ENCODE results near the gene CLCNKA. TPM values are rescaled to one million over a fixed set of nuclear protein-coding genes. Genes with fewer than 3 reads are reported as not detected.

CLCNKA gene
- total and polyA plus RNA-seq, 2 of the 8 experiments (the other 6 are each of a cell fraction or from before 2014, with no cell fraction given), result 0.95 to 2.0 TPM

GRCh38 chr1:16063226-16063829, 41.5 kb downstream of the CLCNKA start (continued):
- TF ChIP-seq ATF2 (IDR thresholded peaks at IDR 0.05; ENCODE audit: low read length) (no peak), KDM5A (IDR thresholded peaks at IDR 0.05; ENCODE audit: low read length) (no peak), JUN (IDR thresholded peaks at IDR 0.05; ENCODE audit: low read depth, low read length) (no peak), CBX8 (IDR thresholded peaks at IDR 0.05; ENCODE audit: borderline replicate concordance, low read depth, low read length) (no peak), MAFK (IDR thresholded peaks at IDR 0.05; ENCODE audit: low read depth, low read length) (no peak), GABPA (IDR thresholded peaks at IDR 0.05; ENCODE audit: borderline replicate concordance, insufficient read depth, low read length) (no peak), E2F6 (IDR thresholded peaks at IDR 0.05) (no peak)
